Upper lobe of left lung (tissue), 6 donors: ENCODE data around the gene PSME2. TPM values are rescaled to one million over a fixed set of nuclear protein-coding genes. Genes with fewer than 3 reads are reported as not detected.

Experiments
- ATAC-seq, 2 donors: fragments of 200-7000 bp; cut with Tn5 transposase; one replicate each; pipeline ENCODE4 v1.9.1; 2022; ENCODE audit warnings: mild to moderate bottlenecking in 2 of 2, moderate library complexity in 2 of 2; ENCODE audit not compliant: low FRiP score in 2 of 2
- DNase-seq, 2 donors: peaks; one replicate each; pipeline ENCODE4 v3.0.0-alpha.2; 2019 to 2020
- H3K27ac ChIP-seq, 4 donors: fragments of 200-600 bp; sonication (generic); one replicate each; pipeline ENCODE4 v1.5.1; 2016 to 2019
- H3K27me3 ChIP-seq, 4 donors: fragments of 200-600 bp; sonication (generic); one replicate each; pipeline ENCODE4 v1.5.1; 2017 to 2019
- H3K36me3 ChIP-seq, 4 donors: fragments of 200-600 bp; sonication (generic); one replicate each; pipeline ENCODE4 v1.5.1; 2016 to 2019
- H3K4me1 ChIP-seq, 4 donors: fragments of 200-600 bp; sonication (generic); one replicate each; pipeline ENCODE4 v1.5.1; 2018 to 2019
- H3K4me3 ChIP-seq, 4 donors: fragments of 200-600 bp; sonication (generic); one replicate each; pipeline ENCODE4 v1.5.1; 2017 to 2019; ENCODE audit warnings: mild to moderate bottlenecking in 2 of 4, moderate library complexity in 1 of 4
- H3K9me3 ChIP-seq, 4 donors: fragments of 200-600 bp; sonication (generic); one replicate each; pipeline ENCODE4 v1.5.1; 2018 to 2019
- CTCF ChIP-seq, 6 experiments: fragments of 450-650 bp in 4 of 6; fragments of 200-600 bp in 2 of 6; sonication (generic) in 2 of 6; IDR thresholded peaks; one replicate each; pipeline ENCODE4 v1.5.1; 2016 to 2019; ENCODE audit warnings: antibody characterized with exemption in 6 of 6
- EP300 ChIP-seq, 4 donors: sonication (generic); formaldehyde crosslinking; IDR thresholded peaks; one replicate each; pipeline ENCODE4 v1.5.1; 2017; ENCODE audit warnings: antibody characterized with exemption in 4 of 4, control low read depth in 2 of 4
- POLR2A ChIP-seq, 4 donors: fragments of 450-650 bp; IDR thresholded peaks; one replicate each; pipeline ENCODE4 v1.5.1; 2016 to 2017; ENCODE audit warnings: antibody characterized with exemption in 4 of 4, mild to moderate bottlenecking in 2 of 4
- POLR2AphosphoS5 ChIP-seq, 2 donors: sonication (generic); formaldehyde crosslinking; IDR thresholded peaks; one replicate each; pipeline ENCODE4 v1.5.1; 2017; ENCODE audit warnings: antibody characterized with exemption in 2 of 2
- WGBS, 2 donors: methylation state at CpG; one replicate each; pipeline ENCODE4 v1.1.5; 2017 to 2018; 5-methylcytosine and 5-hydroxymethylcytosine counted together
- total RNA-seq, 6 donors: library from RNA; depleted of rRNA in 4 of 6; stranded (reverse); fragments of >200 nt in 4 of 6; gene quantifications; one replicate each; pipeline versions ENCODE4 v1.1.0 to v1.2.1, GENCODE V29; 2016 to 2021
- donor health status: DM: no; HTN: no; CAD: no; lungs with moderate emphysema.
- donor health status: DM: no; HTN: yes; CAD: no; lungs with severe emphysema.

Gene PSME2
- total RNA-seq, 6 donors from 2014 or later, result 58.5 to 144 (median 84.4) TPM

DNA sequence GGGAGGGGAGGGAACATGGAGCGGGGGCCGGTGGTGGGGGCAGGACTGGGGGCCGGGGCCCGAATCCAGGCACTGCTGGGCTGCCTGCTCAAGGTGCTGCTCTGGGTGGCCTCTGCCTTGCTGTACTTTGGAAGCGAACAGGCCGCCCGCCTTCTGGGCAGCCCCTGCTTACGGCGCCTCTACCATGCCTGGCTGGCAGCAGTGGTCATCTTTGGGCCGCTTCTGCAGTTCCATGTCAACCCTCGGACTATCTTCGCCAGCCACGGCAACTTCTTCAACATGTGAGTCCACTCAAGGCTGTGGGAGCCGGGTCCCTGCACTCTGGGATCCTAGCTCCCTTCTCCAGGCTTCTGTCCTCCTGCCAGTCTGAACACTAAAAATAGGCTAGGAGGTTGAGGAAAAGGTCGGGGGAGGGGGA is 14.9 kb downstream of the PSME2 start:
- no peaks in the 10 kb centered on the region for H3K27me3 ChIP-seq
- no peaks in the 10 kb centered on the region for H3K9me3 ChIP-seq
- H3K36me3 ChIP-seq, result no peaks in the 10 kb centered on the region
- WGBS, 2 donors, result 84 to 94% methylated on average over 7 to 15 of the region's 15 CpGs
- no peak for TF ChIP-seq EP300 (IDR thresholded peaks at IDR 0.05)
- TF ChIP-seq CTCF (IDR thresholded peaks at IDR 0.05), result no peak
- TF ChIP-seq POLR2A (IDR thresholded peaks at IDR 0.05), result no peak
- TF ChIP-seq POLR2AphosphoS5 (IDR thresholded peaks at IDR 0.05), result no peak
- H3K27ac ChIP-seq, result peak overlapping the region; percentile 51 to 77 (median 72)
- no peak for ATAC-seq
- no peak overlapping the region for H3K4me3 ChIP-seq
- DNase-seq, result no peak
- H3K4me1 ChIP-seq, result peaks cover 3 to 18% (median 13%) of the 10 kb centered on the region in 4 donors

DNA sequence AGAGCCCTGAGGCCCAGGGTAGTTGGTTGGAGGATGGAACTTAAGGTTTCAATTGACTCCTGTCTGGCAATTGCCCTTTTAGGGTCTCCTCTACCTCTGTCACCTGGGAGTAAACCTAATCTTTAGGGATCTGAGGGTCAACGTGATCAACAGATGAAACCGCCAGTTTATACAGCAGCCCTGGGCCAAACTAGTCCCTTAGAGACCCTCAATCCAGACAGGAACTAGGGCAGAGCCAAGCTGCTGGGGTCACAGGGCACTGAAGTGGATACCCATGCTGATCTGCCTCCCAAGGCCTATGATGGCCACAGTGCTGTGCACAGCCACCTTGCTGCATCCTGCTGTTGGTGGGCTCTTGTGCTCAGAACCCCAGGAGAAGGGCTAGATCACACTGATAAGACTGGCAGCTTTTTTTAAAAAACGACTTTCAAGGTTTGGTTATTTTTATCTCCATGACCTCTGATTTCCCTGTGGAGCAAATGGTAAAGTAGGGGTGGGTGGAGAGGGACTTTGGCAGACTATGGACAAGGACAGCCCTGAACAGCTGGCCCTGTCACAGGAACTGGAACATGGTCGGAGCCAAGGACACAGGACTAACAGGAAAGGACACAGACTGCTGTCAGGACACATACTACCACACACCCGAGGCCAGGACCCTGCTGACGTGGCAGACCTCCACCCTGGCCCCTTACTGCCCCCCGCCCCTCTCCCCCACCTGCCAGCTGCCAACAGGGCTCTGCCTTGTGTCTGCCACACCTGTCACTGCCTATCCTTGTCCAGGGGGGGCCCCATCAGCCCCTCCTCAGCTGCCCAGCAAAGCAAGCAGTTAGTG is 15.5 kb downstream of the PSME2 start:
- peak in 1 of 2 donors; percentile 50 for ATAC-seq
- Histone ChIP-seq H3K36me3 (no peaks in the 10 kb centered on the region), H3K9me3 (no peaks in the 10 kb centered on the region), H3K4me1 (peaks cover 3 to 16% (median 11%) of the 10 kb centered on the region in 4 donors), H3K27me3 (no peaks in the 10 kb centered on the region), H3K4me3 (no peak overlapping the region), H3K27ac (peak overlapping the region; percentile 51 to 77 (median 72))
- WGBS, 2 donors, result 53 to 64% methylated on average over 4 to 5 of the region's 7 CpGs
- TF ChIP-seq POLR2A (IDR thresholded peaks at IDR 0.05) (no peak), POLR2AphosphoS5 (IDR thresholded peaks at IDR 0.05) (peak in 1 of 2 donors; percentile 45)
- DNase-seq, result no peak

DNA sequence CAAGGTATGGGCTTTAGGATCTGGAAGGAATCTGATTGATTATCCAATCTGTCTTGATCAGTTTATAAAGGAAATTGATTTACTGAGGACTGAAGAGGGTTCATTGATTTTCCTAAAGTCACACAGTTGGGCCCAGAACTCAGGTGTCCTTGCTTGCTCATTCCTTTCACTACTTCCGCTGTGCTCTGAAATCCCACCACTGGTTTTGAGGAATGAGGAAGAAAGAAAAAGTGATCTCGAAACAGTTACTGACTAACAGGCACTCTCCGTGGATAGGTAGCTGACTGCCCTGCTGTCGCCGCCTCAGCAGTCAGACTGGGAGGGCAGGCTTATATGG is 16.1 kb downstream of the PSME2 start, which contains the start of gene FITM1:
Gene FITM1, plus strand, starts transcription at position 280 of the 337 bp plus-strand sequence. CDS start 905 bp downstream, outside the sequence.
- 79 to 95% methylated on average over 5 of the region's 5 CpGs for WGBS, 2 donors
- H3K36me3 ChIP-seq, result no peaks in the 10 kb centered on the region
- peak within 1 kb of the TSS; percentile 51 to 77 (median 72) for H3K27ac ChIP-seq
- no peak within 1 kb of the TSS for H3K4me3 ChIP-seq
- ATAC-seq (no peak), DNase-seq (no peak)
- H3K27me3 ChIP-seq, result no peaks in the 10 kb centered on the region
- TF ChIP-seq CTCF (IDR thresholded peaks at IDR 0.05) (no peak), EP300 (IDR thresholded peaks at IDR 0.05) (no peak), POLR2AphosphoS5 (IDR thresholded peaks at IDR 0.05) (no peak)
- H3K4me1 ChIP-seq, result peaks cover under 1 to 12% (median 9%) of the 10 kb centered on the region in 4 donors
- no peaks in the 10 kb centered on the region for H3K9me3 ChIP-seq

DNA sequence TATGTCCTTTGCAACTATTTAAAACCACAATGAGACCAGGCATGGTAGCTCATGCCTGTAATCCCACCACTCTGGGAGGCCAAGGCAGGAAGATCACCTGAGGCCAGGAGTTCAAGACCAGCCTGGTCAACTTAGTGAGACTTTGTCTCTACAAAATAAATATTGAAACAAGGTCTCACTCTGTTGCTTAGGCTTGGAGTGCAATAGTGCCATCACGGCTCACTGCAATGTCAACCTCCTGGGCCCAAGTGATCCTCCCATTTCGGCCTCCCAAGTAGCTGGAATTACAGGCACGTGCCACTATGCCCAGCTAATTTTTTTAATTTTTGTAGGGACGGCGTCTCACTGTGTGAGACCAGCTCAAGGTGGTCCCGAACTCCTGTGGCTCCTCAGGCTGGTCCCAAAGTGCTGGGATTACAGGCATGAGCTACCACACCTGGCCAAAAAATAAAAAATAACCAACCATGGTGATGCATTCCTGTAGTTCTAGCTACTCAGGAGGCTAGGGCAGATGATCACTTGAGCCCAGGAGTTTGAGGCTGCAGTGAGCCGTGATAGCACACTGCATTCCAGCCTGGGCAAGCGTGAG is 16.9 kb downstream of the PSME2 start:
- Histone ChIP-seq H3K9me3 (no peaks in the 10 kb centered on the region), H3K36me3 (peaks cover 0 to 2% (median 0%) of the 10 kb centered on the region in 4 donors), H3K4me1 (peaks cover 0 to 10% (median 5%) of the 10 kb centered on the region in 4 donors), H3K27me3 (no peaks in the 10 kb centered on the region), H3K4me3 (no peak overlapping the region), H3K27ac (no peak overlapping the region)
- ATAC-seq (no peak), DNase-seq (no peak)
- TF ChIP-seq POLR2AphosphoS5 (IDR thresholded peaks at IDR 0.05) (no peak), CTCF (IDR thresholded peaks at IDR 0.05) (no peak), EP300 (IDR thresholded peaks at IDR 0.05) (no peak), POLR2A (IDR thresholded peaks at IDR 0.05) (no peak)
- 94% methylated on average over 8 of the region's 8 CpGs for WGBS, 2 donors

GRCh38 chr14:24127673-24128072 is 18.7 kb downstream of the PSME2 start:
- Histone ChIP-seq H3K36me3 (peaks cover 6 to 17% (median 12%) of the 10 kb centered on the region in 4 donors), H3K27me3 (no peaks in the 10 kb centered on the region), H3K4me3 (no peak overlapping the region), H3K4me1 (peaks cover 0 to 10% (median 5%) of the 10 kb centered on the region in 4 donors), H3K27ac (no peak overlapping the region), H3K9me3 (no peaks in the 10 kb centered on the region)
- DNase-seq (no peak), ATAC-seq (no peak)
- TF ChIP-seq CTCF (IDR thresholded peaks at IDR 0.05) (no peak), EP300 (IDR thresholded peaks at IDR 0.05) (no peak), POLR2AphosphoS5 (IDR thresholded peaks at IDR 0.05) (no peak), POLR2A (IDR thresholded peaks at IDR 0.05) (no peak)
- WGBS, 2 donors, result 85 to 86% methylated on average over 2 of the region's 2 CpGs
